ENCODE measurements around the gene EGLN3. TPM values are rescaled to one million over a fixed set of nuclear protein-coding genes. Genes with fewer than 3 reads are reported as not detected.

The EGLN3 gene
- total RNA-seq, 3 donors from 2014 or later (not counting 1 experiment from before 2014, with no cell fraction given), result 0.52 to 1.1 (median 0.57) TPM

DNA sequence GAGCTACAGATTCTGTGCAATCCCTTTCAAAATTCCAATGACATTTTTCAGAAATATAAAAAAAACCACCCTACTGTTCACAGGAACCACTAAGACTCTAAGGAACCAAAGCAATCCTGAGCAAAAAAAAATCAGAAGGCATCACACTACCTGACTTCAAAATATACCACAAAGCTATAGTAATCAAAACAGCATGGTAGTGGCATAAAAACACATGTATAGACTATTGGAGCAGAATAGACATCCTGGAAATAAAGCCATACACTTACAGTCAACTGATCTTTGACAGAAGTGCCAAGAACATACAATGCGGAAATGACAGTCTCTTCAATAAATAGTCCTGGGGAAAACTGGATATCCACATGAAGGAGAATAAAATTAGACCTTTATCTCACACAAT, 56.5 kb downstream of the EGLN3 start:
- H3K36me3 Mint-ChIP-seq, result no peaks in the 10 kb centered on the region
- intact Hi-C loops (cut with micrococcal nuclease), result no loop called here
- H3K4me1 Mint-ChIP-seq, result no peaks in the 10 kb centered on the region
- H3K9me3 Mint-ChIP-seq, result peaks cover 5 to 11% of the 10 kb centered on the region in 2 donors
- Histone ChIP-seq H3K27me3 (ENCODE audit: control insufficient read depth, insufficient read depth, low read length) (no peaks in the 10 kb centered on the region), H3K4me1 (ENCODE audit: control insufficient read depth, insufficient read depth, low read length) (no peaks in the 10 kb centered on the region), H3K9me3 (ENCODE audit: control insufficient read depth, insufficient read depth, low read length) (no peaks in the 10 kb centered on the region), H3K27ac (ENCODE audit: low read length) (no peak overlapping the region), H3K36me3 (ENCODE audit: control insufficient read depth, insufficient read depth, low read length) (no peaks in the 10 kb centered on the region), H3K4me3 (ENCODE audit: low read length) (no peak overlapping the region)
- TF ChIP-seq, protein P1, sequence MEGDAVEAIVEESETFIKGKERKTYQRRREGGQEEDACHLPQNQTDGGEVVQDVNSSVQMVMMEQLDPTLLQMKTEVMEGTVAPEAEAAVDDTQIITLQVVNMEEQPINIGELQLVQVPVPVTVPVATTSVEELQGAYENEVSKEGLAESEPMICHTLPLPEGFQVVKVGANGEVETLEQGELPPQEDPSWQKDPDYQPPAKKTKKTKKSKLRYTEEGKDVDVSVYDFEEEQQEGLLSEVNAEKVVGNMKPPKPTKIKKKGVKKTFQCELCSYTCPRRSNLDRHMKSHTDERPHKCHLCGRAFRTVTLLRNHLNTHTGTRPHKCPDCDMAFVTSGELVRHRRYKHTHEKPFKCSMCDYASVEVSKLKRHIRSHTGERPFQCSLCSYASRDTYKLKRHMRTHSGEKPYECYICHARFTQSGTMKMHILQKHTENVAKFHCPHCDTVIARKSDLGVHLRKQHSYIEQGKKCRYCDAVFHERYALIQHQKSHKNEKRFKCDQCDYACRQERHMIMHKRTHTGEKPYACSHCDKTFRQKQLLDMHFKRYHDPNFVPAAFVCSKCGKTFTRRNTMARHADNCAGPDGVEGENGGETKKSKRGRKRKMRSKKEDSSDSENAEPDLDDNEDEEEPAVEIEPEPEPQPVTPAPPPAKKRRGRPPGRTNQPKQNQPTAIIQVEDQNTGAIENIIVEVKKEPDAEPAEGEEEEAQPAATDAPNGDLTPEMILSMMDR (IDR thresholded peaks at IDR 0.05), result no peak
- peaks cover 0 to 2% of the 10 kb centered on the region in 2 donors for H3K27me3 Mint-ChIP-seq (ENCODE audit: low read depth in 2 of 2)
- no peak for DNase-seq
- WGBS (ENCODE audit: insufficient coverage), result no CpG with 5 or more reads among the region's 1 CpG
- H3K27ac Mint-ChIP-seq, result no peak overlapping the region
- no peak overlapping the region for H3K4me3 Mint-ChIP-seq
- no peak for ATAC-seq

DNA sequence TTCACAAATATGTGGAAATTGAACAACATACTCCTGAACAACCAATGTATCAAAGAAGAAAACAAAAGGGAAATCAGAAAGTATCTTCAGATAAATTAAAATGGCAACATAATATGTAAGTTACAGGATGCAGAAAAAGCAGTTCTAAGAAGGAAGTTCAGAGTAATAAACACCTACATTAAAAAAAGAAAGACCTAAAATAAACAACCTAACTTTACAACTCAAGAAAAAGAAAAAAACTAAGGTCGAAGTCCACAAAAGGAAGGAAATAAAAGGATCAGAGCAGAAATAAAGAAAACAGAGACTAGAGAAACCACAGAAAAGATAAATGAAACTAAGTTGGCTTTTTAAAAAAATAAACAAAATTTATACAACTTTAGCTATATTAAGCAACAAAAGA, 59.2 kb downstream of the EGLN3 start:
- DNase-seq, result no peak
- TF ChIP-seq, protein P1 (IDR thresholded peaks at IDR 0.05), result no peak
- Mint-ChIP-seq H3K4me3 (no peak overlapping the region), H3K9me3 (peaks cover 7 to 12% of the 10 kb centered on the region in 2 donors), H3K27me3 (ENCODE audit: low read depth in 2 of 2) (peaks cover 0 to 2% of the 10 kb centered on the region in 2 donors), H3K27ac (no peak overlapping the region), H3K36me3 (no peaks in the 10 kb centered on the region), H3K4me1 (no peaks in the 10 kb centered on the region)
- Histone ChIP-seq H3K4me1 (ENCODE audit: control insufficient read depth, insufficient read depth, low read length) (no peaks in the 10 kb centered on the region), H3K27me3 (ENCODE audit: control insufficient read depth, insufficient read depth, low read length) (no peaks in the 10 kb centered on the region), H3K27ac (ENCODE audit: low read length) (no peak overlapping the region), H3K4me3 (ENCODE audit: low read length) (no peak overlapping the region), H3K9me3 (ENCODE audit: control insufficient read depth, insufficient read depth, low read length) (no peaks in the 10 kb centered on the region), H3K36me3 (ENCODE audit: control insufficient read depth, insufficient read depth, low read length) (no peaks in the 10 kb centered on the region)
- ATAC-seq, result no peak
- intact Hi-C loops (cut with micrococcal nuclease), result no loop called here
- WGBS (ENCODE audit: insufficient coverage), result no CpG with 5 or more reads among the region's 1 CpG

DNA sequence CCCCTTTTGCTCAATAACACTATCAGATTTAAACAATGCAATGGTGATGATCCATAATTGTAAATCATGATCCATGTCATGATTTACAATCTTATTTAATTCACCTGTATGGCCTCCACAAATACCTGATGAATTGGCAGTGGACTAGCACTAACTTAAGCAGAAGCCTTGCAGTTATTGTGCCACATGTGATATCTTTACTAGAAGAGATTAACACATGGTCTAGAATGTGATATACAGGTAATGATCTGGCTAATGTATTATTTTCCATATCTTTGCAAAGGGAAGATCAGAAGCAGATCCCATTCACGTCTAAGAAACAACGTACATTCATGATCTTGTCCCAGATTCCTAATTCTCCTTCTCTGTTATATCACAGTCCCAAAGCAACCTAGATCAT, 66.0 kb downstream of the EGLN3 start:
- intact Hi-C loops (cut with micrococcal nuclease), result no loop called here
- no peaks in the 10 kb centered on the region for H3K4me1 Mint-ChIP-seq
- H3K27ac ChIP-seq (ENCODE audit: low read length), result no peak overlapping the region
- H3K4me1 ChIP-seq (ENCODE audit: control insufficient read depth, insufficient read depth, low read length), result no peaks in the 10 kb centered on the region
- TF ChIP-seq, protein P1 (IDR thresholded peaks at IDR 0.05), result no peak
- no peak overlapping the region for H3K4me3 ChIP-seq (ENCODE audit: low read length)
- H3K9me3 ChIP-seq (ENCODE audit: control insufficient read depth, insufficient read depth, low read length), result no peaks in the 10 kb centered on the region
- no peak overlapping the region for H3K4me3 Mint-ChIP-seq
- 94% methylated on average over 2 of the region's 2 CpGs for WGBS (ENCODE audit: insufficient coverage)
- H3K27ac Mint-ChIP-seq, result no peak overlapping the region
- H3K36me3 Mint-ChIP-seq, result no peaks in the 10 kb centered on the region
- peaks cover 6 to 7% of the 10 kb centered on the region in 2 donors for H3K9me3 Mint-ChIP-seq
- DNase-seq (no peak), ATAC-seq (no peak)
- H3K36me3 ChIP-seq (ENCODE audit: control insufficient read depth, insufficient read depth, low read length), result no peaks in the 10 kb centered on the region
- H3K27me3 Mint-ChIP-seq (ENCODE audit: low read depth in 2 of 2), result peaks cover 0 to 2% of the 10 kb centered on the region in 2 donors
- no peaks in the 10 kb centered on the region for H3K27me3 ChIP-seq (ENCODE audit: control insufficient read depth, insufficient read depth, low read length)

DNA sequence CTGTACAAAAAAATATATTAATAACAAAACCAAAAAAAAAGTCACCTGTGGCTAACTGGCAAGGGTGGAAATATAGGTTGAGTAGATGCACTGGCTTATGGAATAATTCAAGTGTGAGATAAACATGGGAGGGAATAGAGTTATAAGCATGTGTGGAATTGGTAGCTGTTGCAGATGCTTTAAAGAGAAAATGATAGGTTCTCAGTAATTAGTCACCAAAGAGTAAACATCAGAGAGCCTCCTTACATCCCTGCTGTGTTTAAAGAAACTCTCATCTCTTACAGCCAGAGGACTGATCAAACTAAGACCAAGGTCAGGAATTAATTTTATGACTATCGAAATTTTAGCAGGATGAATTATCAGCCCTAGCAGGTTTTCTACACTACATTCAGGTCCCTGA, 70.5 kb downstream of the EGLN3 start:
- 100% methylated on average over 1 of the region's 1 CpG for WGBS (ENCODE audit: insufficient coverage)
- ATAC-seq (no peak), DNase-seq (no peak)
- Mint-ChIP-seq H3K4me3 (no peak overlapping the region), H3K27me3 (ENCODE audit: low read depth in 2 of 2) (no peaks in the 10 kb centered on the region), H3K27ac (no peak overlapping the region), H3K4me1 (no peaks in the 10 kb centered on the region), H3K36me3 (peaks cover 15% of the 10 kb centered on the region), H3K9me3 (peaks cover 7 to 20% of the 10 kb centered on the region in 2 donors)
- TF ChIP-seq, protein P1 (IDR thresholded peaks at IDR 0.05), result no peak
- Histone ChIP-seq H3K4me3 (ENCODE audit: low read length) (no peak overlapping the region), H3K4me1 (ENCODE audit: control insufficient read depth, insufficient read depth, low read length) (no peaks in the 10 kb centered on the region), H3K9me3 (ENCODE audit: control insufficient read depth, insufficient read depth, low read length) (peaks cover 2% of the 10 kb centered on the region), H3K27me3 (ENCODE audit: control insufficient read depth, insufficient read depth, low read length) (no peaks in the 10 kb centered on the region), H3K36me3 (ENCODE audit: control insufficient read depth, insufficient read depth, low read length) (no peaks in the 10 kb centered on the region), H3K27ac (ENCODE audit: low read length) (no peak overlapping the region)
- intact Hi-C loops (cut with micrococcal nuclease), result no loop called here

Measured in natural killer cell (primary cell).